Large intestine (tissue), 3 donors: ENCODE data around the gene EPB41L5. TPM values are rescaled to one million over a fixed set of nuclear protein-coding genes. Genes with fewer than 3 reads are reported as not detected.
"Not testable (repeated sequence)": the region's sequence is repeated elsewhere in the genome, so short reads cannot be mapped to it uniquely, and the experiment has no call there.

Experiments
- DNase-seq, 2 donors: peaks; one replicate each; pipeline versions ENCODE4 v3.0.0 to v3.0.0-alpha.2; 2013
- H3K27ac ChIP-seq: one replicate; pipeline ENCODE4 v1.5.1; 2013; ENCODE audit warnings: low read length
- H3K27me3 ChIP-seq: 2 replicates; pipeline ENCODE4 v1.6.1; 2013; ENCODE audit warnings: low read length; ENCODE audit not compliant: control insufficient read depth, insufficient read depth
- H3K36me3 ChIP-seq: 2 replicates; pipeline ENCODE4 v1.6.1; 2013; ENCODE audit warnings: low read length; ENCODE audit not compliant: control insufficient read depth, insufficient read depth
- H3K4me1 ChIP-seq: one replicate; pipeline ENCODE4 v1.6.1; 2013; ENCODE audit warnings: low read length; ENCODE audit not compliant: control insufficient read depth, insufficient read depth
- H3K4me3 ChIP-seq: one replicate; pipeline ENCODE4 v1.5.1; 2013; ENCODE audit warnings: low read length
- H3K9me3 ChIP-seq: one replicate; pipeline ENCODE4 v1.6.1; 2013; ENCODE audit warnings: mild to moderate bottlenecking, low read depth, low read length, moderate library complexity; ENCODE audit not compliant: control insufficient read depth
- WGBS: methylation state at CpG from one replicate; pipeline ENCODE4 v1.1.5; 2013; ENCODE audit warnings: low lambda C conversion rate; ENCODE audit not compliant: insufficient coverage; 5-methylcytosine and 5-hydroxymethylcytosine counted together
- polyA plus RNA-seq: library from polyadenylated mRNA; unstranded; fragments of 120-200 nt; gene quantifications from one replicate; pipeline ENCODE4 v1.2.1, GENCODE V29; 2013

EPB41L5 gene
- polyA plus RNA-seq, 1 donor, result 32.0 TPM

DNA sequence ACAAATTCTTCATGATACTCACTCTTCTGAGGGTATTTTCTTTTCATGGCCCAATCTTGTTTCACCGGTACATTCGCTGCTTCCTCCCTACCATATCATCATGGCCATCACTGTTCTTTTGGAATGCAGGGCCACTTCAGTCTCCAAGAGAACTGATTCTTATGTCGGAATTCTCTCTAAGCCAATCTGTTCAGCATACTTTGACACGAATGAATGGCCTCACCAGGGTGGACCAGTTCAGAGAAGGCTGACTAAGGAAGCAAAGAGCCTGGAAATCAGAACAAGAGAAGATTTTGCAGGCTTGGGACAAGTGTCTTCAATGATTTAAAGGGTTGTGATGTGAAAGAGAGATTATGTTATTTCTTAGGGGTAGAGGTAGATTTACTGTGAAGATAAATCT is 5.0 kb upstream of the EPB41L5 start:
- H3K4me3 ChIP-seq, result no peak overlapping the region
- H3K36me3 ChIP-seq, result no peaks in the 10 kb centered on the region
- H3K9me3 ChIP-seq, result no peaks in the 10 kb centered on the region
- whole genome bisulfite sequencing, result 100% methylated on average over 1 of the region's 4 CpGs
- no peak overlapping the region for H3K27ac ChIP-seq
- no peak for DNase-seq
- H3K27me3 ChIP-seq, result no peaks in the 10 kb centered on the region
- H3K4me1 ChIP-seq, result no peaks in the 10 kb centered on the region

DNA sequence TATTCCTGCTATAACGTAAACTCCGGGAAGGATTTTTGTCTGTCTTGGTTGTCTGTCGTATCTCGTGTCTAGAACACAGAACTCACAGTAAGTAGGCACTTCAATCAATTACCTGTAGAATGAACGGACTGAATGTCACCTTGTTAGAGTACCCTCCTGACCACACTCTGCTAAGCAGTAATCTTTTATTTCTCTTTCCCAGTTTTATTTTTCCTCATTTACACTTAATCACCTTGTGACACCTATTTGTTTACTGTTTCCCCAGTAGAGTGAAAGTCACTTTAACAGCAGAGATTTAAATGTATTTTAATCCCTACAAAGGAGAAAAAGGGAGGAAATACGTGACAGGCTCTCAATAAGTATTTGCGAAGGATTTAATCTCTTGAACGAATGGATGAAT is 514 bp upstream of the EPB41L5 start:
- WGBS, result 80% methylated on average over 1 of the region's 8 CpGs
- no peaks in the 10 kb centered on the region for H3K9me3 ChIP-seq
- H3K27me3 ChIP-seq, result no peaks in the 10 kb centered on the region
- H3K27ac ChIP-seq, result peak overlapping the region; percentile 98
- H3K4me1 ChIP-seq, result no peaks in the 10 kb centered on the region
- no peaks in the 10 kb centered on the region for H3K36me3 ChIP-seq
- H3K4me3 ChIP-seq, result peak overlapping the region; percentile 84
- no peak for DNase-seq

DNA sequence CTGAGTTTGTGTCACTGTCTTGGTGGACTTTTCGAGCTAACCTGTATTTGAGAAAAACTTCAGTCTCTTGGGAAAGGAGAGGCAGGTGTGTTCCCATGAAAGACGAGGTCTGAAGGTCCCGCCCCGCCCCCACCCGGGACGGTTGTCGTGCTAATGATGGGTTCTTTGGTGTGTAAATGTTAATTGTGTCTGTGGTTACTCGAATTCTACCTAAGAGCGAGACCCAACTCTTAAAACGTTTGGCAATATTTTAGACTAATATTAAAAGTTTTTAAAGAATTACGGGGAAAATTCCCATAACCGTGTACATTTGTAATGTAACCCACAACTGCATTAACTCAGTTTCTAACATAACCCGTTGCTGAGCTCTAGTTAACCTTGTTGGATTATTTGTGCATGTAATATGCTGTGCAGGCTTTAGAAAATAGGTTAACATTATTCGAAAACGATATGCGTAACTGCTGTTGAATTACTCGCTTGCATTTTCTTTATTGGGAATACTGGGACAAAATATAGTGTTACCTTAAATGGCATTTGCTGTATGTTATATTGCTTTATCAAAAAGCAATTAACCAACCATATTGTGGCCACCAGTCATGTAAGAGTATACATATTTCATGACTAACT is 833 bp downstream of the EPB41L5 start:
- Histone ChIP-seq H3K27me3 (no peaks in the 10 kb centered on the region), H3K27ac (peak overlapping the region; percentile 98), H3K4me1 (no peaks in the 10 kb centered on the region), H3K36me3 (no peaks in the 10 kb centered on the region), H3K4me3 (peak overlapping the region; percentile 84), H3K9me3 (no peaks in the 10 kb centered on the region)
- no peak for DNase-seq
- 22% methylated on average over 9 of the region's 17 CpGs for WGBS

DNA sequence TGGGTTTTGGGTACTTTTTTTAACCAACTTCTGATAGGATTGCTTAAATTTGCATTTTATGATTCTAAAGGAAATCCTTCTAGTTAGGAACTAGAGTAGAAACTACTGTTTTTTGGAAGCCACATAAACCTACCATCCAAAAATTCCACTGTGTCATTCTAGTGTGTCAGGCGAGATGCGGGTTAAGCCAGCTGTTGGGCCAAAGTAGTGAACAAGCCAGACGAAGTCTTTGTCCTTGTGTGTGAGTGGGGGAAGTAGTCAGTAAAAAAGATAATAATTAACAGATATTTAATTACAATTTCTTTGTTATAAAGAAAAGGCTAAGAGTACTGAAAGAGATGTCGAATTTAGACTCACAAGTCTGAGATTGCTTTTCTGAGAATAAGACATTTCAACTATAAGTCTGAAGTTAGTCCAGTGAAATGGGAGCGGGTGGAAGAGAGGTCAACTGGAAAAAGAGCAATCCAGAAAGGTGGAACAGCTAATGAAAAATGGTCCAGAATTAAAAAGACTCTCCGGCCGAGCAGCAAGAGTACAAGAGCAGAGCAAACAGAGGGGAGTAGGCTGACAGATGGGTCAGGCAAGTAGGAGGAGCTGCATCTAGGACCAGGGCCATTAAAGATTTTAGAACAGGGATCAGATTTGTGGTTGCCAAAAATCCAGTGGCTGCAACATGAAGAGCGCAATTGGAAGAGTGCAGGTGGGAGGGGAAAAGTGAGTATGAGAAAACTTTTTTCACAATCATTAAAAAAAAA is 1.5 kb downstream of the EPB41L5 start:
- H3K4me1 ChIP-seq, result no peaks in the 10 kb centered on the region
- WGBS, result 38% methylated on average over 5 of the region's 8 CpGs
- peak overlapping the region; percentile 84 for H3K4me3 ChIP-seq
- no peaks in the 10 kb centered on the region for H3K36me3 ChIP-seq
- peak overlapping the region; percentile 98 for H3K27ac ChIP-seq
- no peaks in the 10 kb centered on the region for H3K27me3 ChIP-seq
- peak in 1 of 2 donors; percentile 31 for DNase-seq
- H3K9me3 ChIP-seq, result no peaks in the 10 kb centered on the region

DNA sequence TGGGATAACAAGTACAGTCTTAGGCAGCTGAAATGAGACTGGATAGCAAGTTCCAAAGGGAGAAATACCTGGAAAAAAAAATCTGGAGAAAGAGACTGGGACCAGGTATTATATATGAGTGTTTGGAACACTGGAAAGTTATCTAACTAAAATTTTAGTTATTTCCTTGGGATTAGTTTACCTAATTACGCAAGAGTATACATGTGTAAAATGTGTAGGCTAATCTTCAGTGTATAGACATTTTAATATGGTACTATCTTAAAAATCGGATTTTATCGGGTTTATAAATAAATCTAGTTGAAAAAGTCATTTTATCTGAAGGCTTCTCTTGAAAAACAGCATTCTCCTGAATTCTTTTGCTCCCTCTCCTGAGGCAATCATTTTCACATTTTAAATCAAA is 3.9 kb downstream of the EPB41L5 start:
- WGBS, result 92% methylated on average over 3 of the region's 3 CpGs
- no peak for DNase-seq

DNA sequence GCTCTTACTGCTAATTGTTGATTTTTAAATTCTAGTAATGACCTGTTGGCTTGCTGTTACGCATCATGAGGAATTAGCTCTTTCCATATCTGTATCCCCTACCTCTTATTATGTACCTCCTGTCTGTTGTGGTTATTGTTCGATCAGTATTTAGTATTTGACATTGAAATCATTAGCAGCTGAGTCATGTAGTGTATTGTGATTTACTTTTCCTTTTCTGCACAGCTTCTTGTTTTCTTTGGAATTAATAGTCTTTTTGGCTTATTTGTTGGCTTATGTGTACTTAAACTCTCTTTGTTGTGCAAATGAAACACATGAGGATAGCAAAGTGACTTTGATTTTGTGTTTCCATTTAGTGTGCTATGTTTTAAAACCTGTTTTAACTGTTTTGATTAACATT is 4.3 kb downstream of the EPB41L5 start:
- Histone ChIP-seq H3K4me1 (no peaks in the 10 kb centered on the region), H3K36me3 (no peaks in the 10 kb centered on the region), H3K27me3 (no peaks in the 10 kb centered on the region), H3K4me3 (no peak overlapping the region), H3K27ac (no peak overlapping the region), H3K9me3 (no peaks in the 10 kb centered on the region)
- WGBS, result 100% methylated on average over 1 of the region's 2 CpGs
- no peak for DNase-seq

More for the DNA sequence above, 3.9 kb downstream of the EPB41L5 start:
- no peak overlapping the region for H3K4me3 ChIP-seq
- no peaks in the 10 kb centered on the region for H3K9me3 ChIP-seq
- no peak overlapping the region for H3K27ac ChIP-seq
- no peaks in the 10 kb centered on the region for H3K4me1 ChIP-seq
- H3K27me3 ChIP-seq, result no peaks in the 10 kb centered on the region
- H3K36me3 ChIP-seq, result no peaks in the 10 kb centered on the region

DNA sequence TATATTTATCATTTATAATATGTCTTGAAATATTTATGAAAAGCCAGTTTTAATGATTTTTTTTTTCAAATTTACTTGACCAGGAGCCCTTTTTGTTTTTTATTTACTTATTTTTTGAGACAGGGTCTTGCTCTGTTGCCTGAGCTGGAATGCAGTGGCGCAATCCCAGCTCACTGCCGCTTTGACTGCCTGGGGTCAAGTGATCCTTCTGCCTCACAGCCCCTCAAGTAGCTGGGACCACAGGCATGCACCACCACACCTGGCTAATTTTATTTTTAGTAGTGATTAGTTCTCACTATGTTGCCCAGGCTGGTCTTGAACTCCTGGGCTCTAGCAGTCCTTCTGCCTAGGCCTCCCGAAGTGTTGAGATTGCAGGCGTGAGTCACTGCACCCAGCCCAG is 5.7 kb downstream of the EPB41L5 start:
- H3K36me3 ChIP-seq, result no peaks in the 10 kb centered on the region
- no peaks in the 10 kb centered on the region for H3K4me1 ChIP-seq
- DNase-seq, result no peak
- WGBS, result 100% methylated on average over 1 of the region's 4 CpGs
- no peak overlapping the region for H3K27ac ChIP-seq
- H3K4me3 ChIP-seq, result no peak overlapping the region
- no peaks in the 10 kb centered on the region for H3K9me3 ChIP-seq
- H3K27me3 ChIP-seq, result no peaks in the 10 kb centered on the region

DNA sequence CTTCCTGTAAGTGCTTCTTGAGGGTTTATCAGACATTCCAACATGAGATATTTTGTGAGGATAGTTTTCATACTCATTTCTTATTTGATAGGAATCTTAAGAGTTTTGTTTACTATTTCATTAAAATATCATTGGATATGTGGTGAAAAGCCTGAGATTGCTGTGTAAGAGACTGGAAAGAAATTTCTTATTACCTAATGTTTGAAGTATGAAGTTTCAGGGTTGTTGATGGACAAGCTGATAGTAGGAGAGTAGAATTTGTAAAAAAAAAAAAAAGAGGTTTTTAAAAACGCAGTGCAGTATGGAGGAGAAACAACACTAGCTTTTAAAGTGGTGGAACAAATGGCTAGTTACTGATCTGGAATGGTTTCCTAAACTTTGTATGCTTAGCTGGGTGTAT is 7.7 kb downstream of the EPB41L5 start:
- WGBS, result no CpG with 5 or more reads among the region's 1 CpG
- no peak for DNase-seq

DNA sequence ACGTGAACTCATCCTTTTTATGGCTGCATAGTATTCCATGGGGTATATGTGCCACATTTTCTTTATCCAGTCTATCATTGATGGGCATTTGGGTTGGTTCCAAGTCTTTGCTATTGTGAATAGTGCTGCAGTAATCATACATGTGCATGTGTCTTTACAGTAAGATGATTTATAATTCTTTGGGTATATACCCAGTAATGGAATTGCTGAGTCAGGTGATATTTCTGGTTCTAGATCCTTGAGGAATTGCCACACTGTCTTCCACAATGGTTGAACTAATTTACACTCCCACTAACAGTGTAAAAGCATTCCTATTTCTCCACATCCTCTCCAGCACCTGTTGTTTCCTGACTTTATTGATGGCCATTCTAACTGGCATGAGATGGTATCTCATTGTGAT is 9.6 kb downstream of the EPB41L5 start:
- H3K9me3 ChIP-seq, result not testable (repeated sequence)

More for the DNA sequence above, 7.7 kb downstream of the EPB41L5 start:
- no peaks in the 10 kb centered on the region for H3K36me3 ChIP-seq
- no peak overlapping the region for H3K27ac ChIP-seq
- no peak overlapping the region for H3K4me3 ChIP-seq
- H3K27me3 ChIP-seq, result no peaks in the 10 kb centered on the region
- H3K9me3 ChIP-seq, result peaks cover 5% of the 10 kb centered on the region
- H3K4me1 ChIP-seq, result no peaks in the 10 kb centered on the region

DNA sequence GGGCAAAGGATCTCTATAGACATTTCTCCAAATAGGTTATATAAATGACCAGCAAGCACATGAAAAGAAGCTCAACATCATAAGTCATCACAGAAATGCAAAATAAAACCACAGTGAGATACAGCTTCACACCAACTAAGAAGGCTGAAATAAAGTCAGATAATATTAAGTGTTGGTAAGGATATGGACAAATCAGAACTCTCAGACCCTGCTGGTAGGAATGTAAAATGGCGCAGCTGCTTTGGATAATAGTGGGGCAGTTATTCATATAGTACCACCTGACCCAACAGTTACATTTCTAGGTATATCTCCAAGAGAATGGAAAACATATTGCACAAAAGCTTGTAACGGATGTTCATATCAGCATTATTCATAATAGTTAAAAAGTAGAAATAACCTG is 14.0 kb downstream of the EPB41L5 start:
- Histone ChIP-seq H3K4me3 (no peak overlapping the region), H3K27ac (no peak overlapping the region), H3K4me1 (no peaks in the 10 kb centered on the region), H3K27me3 (no peaks in the 10 kb centered on the region), H3K36me3 (peaks cover 4% of the 10 kb centered on the region), H3K9me3 (peaks cover 5% of the 10 kb centered on the region)
- DNase-seq, result no peak
- 100% methylated on average over 1 of the region's 2 CpGs for WGBS

More for the DNA sequence above, 9.6 kb downstream of the EPB41L5 start:
- H3K27ac ChIP-seq, H3K27me3 ChIP-seq, H3K4me1 ChIP-seq, H3K36me3 ChIP-seq, DNase-seq, H3K4me3 ChIP-seq: not testable (repeated sequence)
- WGBS, result no CpG with 5 or more reads among the region's 1 CpG

DNA sequence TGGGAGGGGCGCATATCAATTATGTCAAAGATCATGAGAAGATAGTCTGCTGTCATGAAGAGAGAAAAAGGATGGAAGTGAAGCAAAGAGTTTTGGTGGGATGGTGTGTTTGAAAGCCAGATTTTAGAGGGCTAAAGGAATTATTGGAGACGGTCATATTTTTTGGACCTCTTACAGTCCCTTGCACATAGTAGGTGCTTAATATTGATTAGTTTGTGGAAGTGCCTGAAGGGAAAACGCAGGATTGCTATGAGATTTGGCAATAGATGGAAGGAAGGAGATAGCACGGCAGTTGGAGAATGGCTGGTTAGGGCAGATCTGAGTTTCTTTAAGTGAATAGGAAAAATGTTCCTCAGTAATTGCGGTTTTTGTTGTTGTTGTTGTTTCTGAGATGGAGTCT is 15.9 kb downstream of the EPB41L5 start:
- no peak overlapping the region for H3K4me3 ChIP-seq
- WGBS, result 94% methylated on average over 3 of the region's 5 CpGs
- H3K9me3 ChIP-seq, result peaks cover 5% of the 10 kb centered on the region
- H3K27me3 ChIP-seq, result no peaks in the 10 kb centered on the region
- no peak overlapping the region for H3K27ac ChIP-seq
- no peaks in the 10 kb centered on the region for H3K4me1 ChIP-seq
- H3K36me3 ChIP-seq, result peaks cover 4% of the 10 kb centered on the region
- DNase-seq, result no peak
